SK-N-SH (cell line): ENCODE measurements around the gene FOXP1. TPM values are rescaled to one million over a fixed set of nuclear protein-coding genes. Genes with fewer than 3 reads are reported as not detected.

Experiments used
- CTCF ChIA-PET: fragments of 300-600, 350-600 bp; formaldehyde crosslinking; extraction: SDS; loops from one replicate; lab custom pipeline; 2021; lab: Yijun Ruan, JAX
- POLR2A ChIA-PET: fragments of 350-600 bp; sonication (Branson Sonifier 250); formaldehyde crosslinking; extraction: SDS; loops from one replicate; lab custom pipeline; 2020; ENCODE audit warnings: antibody characterized with exemption, inconsistent platforms; lab: Yijun Ruan, JAX
- DNase-seq: peaks from one replicate; pipeline ENCODE4 v3.0.0; 2012
- H2AFZ ChIP-seq: fragments of 200-600 bp; sonication (generic); 2 replicates; pipeline ENCODE4 v1.8.1; 2016; ENCODE audit warnings: antibody characterized with exemption, mild to moderate bottlenecking, low read depth
- H3F3A ChIP-seq: fragments of 200-600 bp; sonication (generic); replicated peaks from 2 replicates; pipeline ENCODE3; 2016; ENCODE audit warnings: antibody characterized with exemption, mild to moderate bottlenecking; ENCODE audit not compliant: insufficient read depth
- H3K27ac ChIP-seq, 2 experiments: fragments of 200-500 bp in 1 of 2; fragments of 200-600 bp in 1 of 2; sonication (Bioruptor generic) in 1 of 2; sonication (generic), shearing (Covaris generic) in 1 of 2; 2 replicates each; pipeline versions ENCODE4 v1.5.1 to v1.6.1; 2014 to 2016; ENCODE audit warnings: low read depth in 2 of 2, inconsistent platforms in 1 of 2, low read length in 1 of 2, mild to moderate bottlenecking in 1 of 2, mixed read lengths in 1 of 2
- H3K27me3 ChIP-seq: fragments of 200-600 bp; sonication (generic), shearing (Covaris generic); 2 replicates; pipeline ENCODE4 v1.6.1; 2016; ENCODE audit warnings: mixed run types; ENCODE audit not compliant: insufficient read depth
- H3K36me3 ChIP-seq, 2 experiments: fragments of 200-500 bp in 1 of 2; fragments of 200-600 bp in 1 of 2; sonication (Bioruptor generic) in 1 of 2; sonication (generic) in 1 of 2; replicated peaks in 1 of 2; 2 replicates each; pipeline versions ENCODE3 to v1.5.1; 2014 to 2016; ENCODE audit warnings: low read length in 1 of 2, mild to moderate bottlenecking in 1 of 2; ENCODE audit not compliant: insufficient read depth in 2 of 2, control insufficient read depth in 1 of 2
- H3K4me1 ChIP-seq, 2 experiments: fragments of 200-500 bp in 1 of 2; fragments of 200-600 bp in 1 of 2; sonication (Bioruptor generic) in 1 of 2; sonication (generic), shearing (Covaris generic) in 1 of 2; 2 replicates each; pipeline versions ENCODE4 v1.5.1 to v1.6.1; 2014 to 2016; ENCODE audit warnings: low read depth in 1 of 2, low read length in 1 of 2, mixed run types in 1 of 2; ENCODE audit not compliant: insufficient read depth in 2 of 2, control insufficient read depth in 1 of 2
- H3K4me2 ChIP-seq: fragments of 200-600 bp; sonication (generic), shearing (Covaris generic); 2 replicates; pipeline ENCODE4 v1.6.1; 2017; ENCODE audit warnings: mixed run types
- H3K4me3 ChIP-seq, 2 experiments: fragments of 200-500 bp in 1 of 2; fragments of 200-600 bp in 1 of 2; sonication (Bioruptor generic) in 1 of 2; sonication (generic), shearing (Covaris generic) in 1 of 2; 2 replicates each; pipeline versions ENCODE4 v1.5.1 to v1.8.1; 2014 to 2016; ENCODE audit warnings: low read depth in 2 of 2, inconsistent platforms in 1 of 2, low read length in 1 of 2, mild to moderate bottlenecking in 1 of 2, mixed read lengths in 1 of 2, moderate library complexity in 1 of 2
- H3K79me2 ChIP-seq: fragments of 200-600 bp; sonication (generic); 2 replicates; pipeline ENCODE4 v1.8.1; 2017; ENCODE audit warnings: mild to moderate bottlenecking; ENCODE audit not compliant: insufficient read depth
- H3K9ac ChIP-seq: fragments of 200-600 bp; sonication (generic); 2 replicates; pipeline ENCODE4 v1.6.1; 2017; ENCODE audit warnings: mixed run types
- H3K9me2 ChIP-seq: fragments of 200-600 bp; sonication (generic); 2 replicates; pipeline ENCODE4 v1.6.1; 2017; ENCODE audit warnings: mixed run types
- H3K9me3 ChIP-seq: fragments of 200-600 bp; sonication (generic); 2 replicates; pipeline ENCODE4 v1.6.1; 2017; ENCODE audit warnings: mixed run types, mild to moderate bottlenecking, moderate library complexity
- H4K20me1 ChIP-seq: fragments of 200-600 bp; sonication (generic); 2 replicates; pipeline ENCODE4 v1.6.1; 2017; ENCODE audit warnings: mild to moderate bottlenecking, mixed run types; ENCODE audit not compliant: insufficient read depth
- CHD2 ChIP-seq: fragments of 150-350 bp; IDR thresholded peaks from 2 replicates; pipeline ENCODE4 v1.6.1; 2018; ENCODE audit warnings: low read length; ENCODE audit not compliant: partially characterized antibody
- ELF1 ChIP-seq: IDR thresholded peaks from 2 replicates; pipeline ENCODE4 v1.4.0; 2012
- FOSL2 ChIP-seq: IDR thresholded peaks from 2 replicates; pipeline ENCODE4 v1.4.0; 2012; ENCODE audit warnings: low read depth, mild to moderate bottlenecking, moderate library complexity, borderline replicate concordance
- FOXM1 ChIP-seq: IDR thresholded peaks from 2 replicates; pipeline ENCODE4 v1.4.0; 2012; ENCODE audit warnings: low read depth, mild to moderate bottlenecking
- GABPA ChIP-seq: IDR thresholded peaks from 2 replicates; pipeline ENCODE4 v1.4.0; 2012; ENCODE audit warnings: low read depth, mild to moderate bottlenecking
- GATA2 ChIP-seq: sonication (generic); formaldehyde crosslinking; IDR thresholded peaks from 2 replicates; pipeline ENCODE4 v1.5.0; 2020; ENCODE audit warnings: mild to moderate bottlenecking, missing genetic modification reagents
- MAX ChIP-seq: IDR thresholded peaks from 2 replicates; pipeline ENCODE4 v1.4.0; 2012; ENCODE audit warnings: low read depth
- MXI1 ChIP-seq: IDR thresholded peaks from 2 replicates; pipeline ENCODE4 v1.6.1; 2012; ENCODE audit warnings: mild to moderate bottlenecking, low read depth, low read length, improper control_type of control experiment
- NFIC ChIP-seq: IDR thresholded peaks from 2 replicates; pipeline ENCODE4 v1.4.0; 2012; ENCODE audit warnings: borderline replicate concordance
- NRF1 ChIP-seq: IDR thresholded peaks from 2 replicates; pipeline ENCODE4 v1.6.1; 2012; ENCODE audit warnings: low read depth, mild to moderate bottlenecking, low read length
- RAD21 ChIP-seq: IDR thresholded peaks from 2 replicates; pipeline ENCODE4 v1.6.1; 2012; ENCODE audit warnings: mild to moderate bottlenecking, low read length
- TAF1 ChIP-seq: IDR thresholded peaks from 2 replicates; pipeline ENCODE4 v1.6.1; 2012; ENCODE audit warnings: low read depth, mild to moderate bottlenecking, low read length, moderate library complexity, borderline replicate concordance
- TEAD4 ChIP-seq: IDR thresholded peaks from 2 replicates; pipeline ENCODE4 v1.4.0; 2012; ENCODE audit warnings: mild to moderate bottlenecking, borderline replicate concordance; ENCODE audit not compliant: insufficient read depth
- USF1 ChIP-seq: IDR thresholded peaks from 2 replicates; pipeline ENCODE4 v1.4.0; 2012; ENCODE audit warnings: low read depth, borderline replicate concordance
- USF2 ChIP-seq: fragments of 150-350 bp; IDR thresholded peaks from 2 replicates; pipeline ENCODE4 v1.6.1; 2017; ENCODE audit warnings: antibody characterized with exemption, low read length, low read depth, borderline replicate concordance
- YY1 ChIP-seq: IDR thresholded peaks from 2 replicates; pipeline ENCODE4 v1.4.0; 2012; ENCODE audit warnings: low read depth, mild to moderate bottlenecking
- ZBTB33 ChIP-seq: IDR thresholded peaks from 2 replicates; pipeline ENCODE4 v1.4.0; 2012; ENCODE audit warnings: low read depth, borderline replicate concordance
- WGBS: methylation state at CpG from one replicate; pipeline ENCODE4 v1.1.6; 2017; ENCODE audit warnings: low lambda C conversion rate; 5-methylcytosine and 5-hydroxymethylcytosine counted together
- polyA plus RNA-seq, 3 experiments: library from polyadenylated mRNA; depleted of rRNA; stranded (reverse); fragments of >200 nt; gene quantifications; 2 replicates each; pipeline ENCODE4 v1.2.3, GENCODE V29; 2012
- TF ChIP-seq, protein P1 (sequence below): IDR thresholded peaks from 2 replicates; pipeline ENCODE4; 2012
- TF ChIP-seq, protein P2 (sequence below): IDR thresholded peaks from 2 replicates; pipeline ENCODE4 v1.6.1; 2012; ENCODE audit warnings: mild to moderate bottlenecking, low read depth, low read length, moderate library complexity

FOXP1 gene
- polyA plus RNA-seq, 1 of the 3 experiments (the other 2 are of a cell fraction), result 8.8 TPM

DNA sequence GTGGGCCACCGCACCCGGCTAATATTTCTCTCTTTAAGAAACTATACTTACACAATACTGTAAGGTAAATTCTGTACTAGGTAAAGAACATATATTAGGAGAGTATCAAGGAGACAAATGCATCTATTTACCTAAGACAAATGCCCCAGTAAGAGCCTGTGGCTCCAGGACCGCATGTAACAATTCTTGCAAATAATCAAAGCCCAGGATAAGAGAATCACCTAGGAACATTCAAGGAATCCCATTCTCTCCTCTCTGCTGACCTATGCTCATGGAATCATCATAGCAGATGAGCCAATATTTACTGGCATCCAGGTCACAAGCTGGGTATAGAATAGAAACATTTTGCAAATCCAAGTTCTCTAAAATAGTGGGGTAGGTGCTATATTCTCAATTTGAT lies 347.7 kb downstream of the FOXP1 start:
- Histone ChIP-seq H2AFZ (no peak overlapping the region), H3K4me1 (no peaks in the 10 kb centered on the region; a peak in 1 of 4 replicates), H3K9me2 (no peaks in the 10 kb centered on the region), H3K36me3 (peaks cover 0 to 2% of the 10 kb centered on the region in 2 experiments), H3K27me3 (no peaks in the 10 kb centered on the region), H3K27ac (no peak overlapping the region), H3K79me2 (peaks cover 35% of the 10 kb centered on the region), H4K20me1 (no peaks in the 10 kb centered on the region), H3K9me3 (no peaks in the 10 kb centered on the region), H3K4me3 (no peak overlapping the region), H3K9ac (no peak overlapping the region), H3K4me2 (no peak overlapping the region), H3F3A (peaks cover 2% of the 10 kb centered on the region)
- CTCF ChIA-PET, result interaction anchor here (1.5 kb wide), 1 partner anchor 13 kb away, joined by 4 read pairs; no protein-coding TSS in a partner anchor
- 86% methylated on average over 3 of the region's 3 CpGs for WGBS
- POLR2A ChIA-PET, result no interaction called here
- TF ChIP-seq, protein P1, sequence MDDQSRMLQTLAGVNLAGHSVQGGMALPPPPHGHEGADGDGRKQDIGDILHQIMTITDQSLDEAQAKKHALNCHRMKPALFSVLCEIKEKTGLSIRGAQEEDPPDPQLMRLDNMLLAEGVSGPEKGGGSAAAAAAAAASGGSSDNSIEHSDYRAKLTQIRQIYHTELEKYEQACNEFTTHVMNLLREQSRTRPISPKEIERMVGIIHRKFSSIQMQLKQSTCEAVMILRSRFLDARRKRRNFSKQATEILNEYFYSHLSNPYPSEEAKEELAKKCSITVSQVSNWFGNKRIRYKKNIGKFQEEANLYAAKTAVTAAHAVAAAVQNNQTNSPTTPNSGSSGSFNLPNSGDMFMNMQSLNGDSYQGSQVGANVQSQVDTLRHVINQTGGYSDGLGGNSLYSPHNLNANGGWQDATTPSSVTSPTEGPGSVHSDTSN, result no peak
- TF ChIP-seq GATA2 (no peak), MAX (no peak), MXI1 (no peak), ZBTB33 (no peak), FOXM1 (no peak), TEAD4 (no peak), RAD21 (no peak)
- TF ChIP-seq, protein P2, sequence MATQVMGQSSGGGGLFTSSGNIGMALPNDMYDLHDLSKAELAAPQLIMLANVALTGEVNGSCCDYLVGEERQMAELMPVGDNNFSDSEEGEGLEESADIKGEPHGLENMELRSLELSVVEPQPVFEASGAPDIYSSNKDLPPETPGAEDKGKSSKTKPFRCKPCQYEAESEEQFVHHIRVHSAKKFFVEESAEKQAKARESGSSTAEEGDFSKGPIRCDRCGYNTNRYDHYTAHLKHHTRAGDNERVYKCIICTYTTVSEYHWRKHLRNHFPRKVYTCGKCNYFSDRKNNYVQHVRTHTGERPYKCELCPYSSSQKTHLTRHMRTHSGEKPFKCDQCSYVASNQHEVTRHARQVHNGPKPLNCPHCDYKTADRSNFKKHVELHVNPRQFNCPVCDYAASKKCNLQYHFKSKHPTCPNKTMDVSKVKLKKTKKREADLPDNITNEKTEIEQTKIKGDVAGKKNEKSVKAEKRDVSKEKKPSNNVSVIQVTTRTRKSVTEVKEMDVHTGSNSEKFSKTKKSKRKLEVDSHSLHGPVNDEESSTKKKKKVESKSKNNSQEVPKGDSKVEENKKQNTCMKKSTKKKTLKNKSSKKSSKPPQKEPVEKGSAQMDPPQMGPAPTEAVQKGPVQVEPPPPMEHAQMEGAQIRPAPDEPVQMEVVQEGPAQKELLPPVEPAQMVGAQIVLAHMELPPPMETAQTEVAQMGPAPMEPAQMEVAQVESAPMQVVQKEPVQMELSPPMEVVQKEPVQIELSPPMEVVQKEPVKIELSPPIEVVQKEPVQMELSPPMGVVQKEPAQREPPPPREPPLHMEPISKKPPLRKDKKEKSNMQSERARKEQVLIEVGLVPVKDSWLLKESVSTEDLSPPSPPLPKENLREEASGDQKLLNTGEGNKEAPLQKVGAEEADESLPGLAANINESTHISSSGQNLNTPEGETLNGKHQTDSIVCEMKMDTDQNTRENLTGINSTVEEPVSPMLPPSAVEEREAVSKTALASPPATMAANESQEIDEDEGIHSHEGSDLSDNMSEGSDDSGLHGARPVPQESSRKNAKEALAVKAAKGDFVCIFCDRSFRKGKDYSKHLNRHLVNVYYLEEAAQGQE, result no peak
- no peak for DNase-seq

GRCh38 chr3:71232895-71233294 lies 350.6 kb downstream of the FOXP1 start:
- no peaks in the 10 kb centered on the region; a peak in 1 of 4 replicates for H3K4me1 ChIP-seq
- no peak overlapping the region for H3K4me3 ChIP-seq
- no peak overlapping the region for H3K27ac ChIP-seq
- no peaks in the 10 kb centered on the region for H4K20me1 ChIP-seq
- H3K27me3 ChIP-seq, result no peaks in the 10 kb centered on the region
- no peaks in the 10 kb centered on the region for H3K9me2 ChIP-seq
- H3K36me3 ChIP-seq, result peaks cover 0 to 2% of the 10 kb centered on the region in 2 experiments
- no peak overlapping the region for H2AFZ ChIP-seq
- WGBS, result 91% methylated on average over 3 of the region's 3 CpGs
- peaks cover 4% of the 10 kb centered on the region for H3F3A ChIP-seq
- H3K4me2 ChIP-seq, result no peak overlapping the region
- CTCF ChIA-PET, result interaction anchor here (0.6 kb wide), 1 partner anchor 458 kb away, joined by 3 read pairs; no protein-coding TSS in a partner anchor
- no peak for DNase-seq
- H3K9ac ChIP-seq, result no peak overlapping the region
- POLR2A ChIA-PET, result no interaction called here
- no peaks in the 10 kb centered on the region for H3K9me3 ChIP-seq
- H3K79me2 ChIP-seq, result peaks cover 34% of the 10 kb centered on the region
- TF ChIP-seq YY1 (no peak), TAF1 (no peak), USF1 (no peak), FOSL2 (no peak), CHD2 (no peak), GATA2 (no peak), NFIC (no peak), USF2 (no peak), FOXM1 (no peak), ELF1 (no peak), GABPA (no peak), NRF1 (no peak)
